ENCODE measurements around the gene PLXNA2. TPM values are rescaled to one million over a fixed set of nuclear protein-coding genes. Genes with fewer than 3 reads are reported as not detected.

The PLXNA2 gene
- total RNA-seq, 1 experiment from 2014 or later = 34.8 TPM

GRCh38 chr1:208241512-208241911 is 2.7 kb downstream of the PLXNA2 start:
- H3K27me3 ChIP-seq = no peaks in the 10 kb centered on the region
- peaks cover 43% of the 10 kb centered on the region for H3K4me1 ChIP-seq
- no peak for DNase-seq
- H3K9me3 ChIP-seq (replicated peaks) = no peaks in the 10 kb centered on the region
- peak overlapping the region; percentile 83; the same call in 1 of the 2 replicates for H3K4me3 ChIP-seq
- no peaks in the 10 kb centered on the region; the same call in 1 of the 2 replicates for H3K36me3 ChIP-seq
- H3K27ac ChIP-seq = no peak overlapping the region

GRCh38 chr1:208240662-208241355 is 3.4 kb downstream of the PLXNA2 start:
- H3K27ac ChIP-seq = peak overlapping the region; percentile 42
- peaks cover 48% of the 10 kb centered on the region for H3K4me1 ChIP-seq
- no peak overlapping the region; the same call in 1 of the 2 replicates for H3K4me3 ChIP-seq
- H3K9me3 ChIP-seq (replicated peaks) = no peaks in the 10 kb centered on the region
- peak; percentile 65 to 83 for DNase-seq
- no peaks in the 10 kb centered on the region for H3K27me3 ChIP-seq
- H3K36me3 ChIP-seq = no peaks in the 10 kb centered on the region; the same call in 1 of the 2 replicates

GRCh38 chr1:208239473-208240381 is 4.5 kb downstream of the PLXNA2 start:
- peak in 1 of 2 experiments; percentile 51 for DNase-seq
- peak overlapping the region; percentile 42 for H3K27ac ChIP-seq
- no peaks in the 10 kb centered on the region for H3K9me3 ChIP-seq (replicated peaks)
- H3K27me3 ChIP-seq = no peaks in the 10 kb centered on the region
- peaks cover 59% of the 10 kb centered on the region for H3K4me1 ChIP-seq
- no peaks in the 10 kb centered on the region; the same call in 1 of the 2 replicates for H3K36me3 ChIP-seq
- H3K4me3 ChIP-seq = no peak overlapping the region

- H3K27me3 ChIP-seq = no peaks in the 10 kb centered on the region
- H3K9me3 ChIP-seq (replicated peaks) = no peaks in the 10 kb centered on the region
- DNase-seq = peak; percentile 56 to 81
- no peak overlapping the region for H3K4me3 ChIP-seq
- no peak overlapping the region for H3K27ac ChIP-seq
- peaks cover 67% of the 10 kb centered on the region for H3K4me1 ChIP-seq
- no peaks in the 10 kb centered on the region; the same call in 1 of the 2 replicates for H3K36me3 ChIP-seq
Measured at GRCh38 chr1:208238710-208239472, 5.3 kb downstream of the PLXNA2 start.

- Histone ChIP-seq H3K27me3 (no peaks in the 10 kb centered on the region), H3K36me3 (no peaks in the 10 kb centered on the region; the same call in 1 of the 2 replicates), H3K9me3 (replicated peaks) (no peaks in the 10 kb centered on the region), H3K27ac (no peak overlapping the region), H3K4me3 (no peak overlapping the region), H3K4me1 (peaks cover 83% of the 10 kb centered on the region)
- DNase-seq = no peak
Measured at GRCh38 chr1:208237241-208237640, 6.9 kb downstream of the PLXNA2 start.

GRCh38 chr1:208235982-208236761 is 8.0 kb downstream of the PLXNA2 start:
- H3K27me3 ChIP-seq = no peaks in the 10 kb centered on the region
- peak; percentile 90 to 94 for DNase-seq
- peak overlapping the region; percentile 93 for H3K27ac ChIP-seq
- H3K4me3 ChIP-seq = peak overlapping the region; percentile 32
- H3K4me1 ChIP-seq = peaks cover 85% of the 10 kb centered on the region
- no peaks in the 10 kb centered on the region for H3K9me3 ChIP-seq (replicated peaks)
- no peaks in the 10 kb centered on the region; the same call in 1 of the 2 replicates for H3K36me3 ChIP-seq

- peak; percentile 78 to 92 for DNase-seq
Measured at GRCh38 chr1:208235356-208235981, 8.7 kb downstream of the PLXNA2 start.

GRCh38 chr1:208234721-208235120 is 9.5 kb downstream of the PLXNA2 start:
- Histone ChIP-seq H3K4me3 (no peak overlapping the region), H3K27me3 (no peaks in the 10 kb centered on the region), H3K36me3 (peaks cover 4% of the 10 kb centered on the region; the same call in 1 of the 2 replicates), H3K27ac (no peak overlapping the region; the same call in 1 of the 2 replicates), H3K9me3 (replicated peaks) (no peaks in the 10 kb centered on the region), H3K4me1 (peaks cover 74% of the 10 kb centered on the region)
- no peak for DNase-seq

More at GRCh38 chr1:208235356-208235981, 8.7 kb downstream of the PLXNA2 start:
- no peaks in the 10 kb centered on the region for H3K27me3 ChIP-seq
- H3K9me3 ChIP-seq (replicated peaks) = no peaks in the 10 kb centered on the region
- H3K4me1 ChIP-seq = peaks cover 82% of the 10 kb centered on the region
- H3K27ac ChIP-seq = peak overlapping the region; percentile 93
- H3K36me3 ChIP-seq = no peaks in the 10 kb centered on the region; the same call in 1 of the 2 replicates
- peak overlapping the region; percentile 32 for H3K4me3 ChIP-seq

GRCh38 chr1:208233978-208234377 is 10.2 kb downstream of the PLXNA2 start:
- peak overlapping the region; percentile 51; the same call in 1 of the 2 replicates for H3K27ac ChIP-seq
- H3K36me3 ChIP-seq = peaks cover 8% of the 10 kb centered on the region
- no peak for DNase-seq
- H3K27me3 ChIP-seq = no peaks in the 10 kb centered on the region
- no peak overlapping the region for H3K4me3 ChIP-seq
- peaks cover 68% of the 10 kb centered on the region for H3K4me1 ChIP-seq
- H3K9me3 ChIP-seq (replicated peaks) = no peaks in the 10 kb centered on the region

GRCh38 chr1:208233546-208233945 is 10.6 kb downstream of the PLXNA2 start:
- H3K27me3 ChIP-seq = no peaks in the 10 kb centered on the region
- H3K4me1 ChIP-seq = peaks cover 65% of the 10 kb centered on the region
- no peak overlapping the region for H3K4me3 ChIP-seq
- peaks cover 8% of the 10 kb centered on the region for H3K36me3 ChIP-seq
- peak; percentile 79 to 87 for DNase-seq
- no peaks in the 10 kb centered on the region for H3K9me3 ChIP-seq (replicated peaks)
- peak overlapping the region; percentile 51 for H3K27ac ChIP-seq

- Histone ChIP-seq H3K27me3 (no peaks in the 10 kb centered on the region), H3K4me3 (no peak overlapping the region), H3K27ac (peak overlapping the region; percentile 51), H3K4me1 (peaks cover 62% of the 10 kb centered on the region), H3K9me3 (replicated peaks) (no peaks in the 10 kb centered on the region), H3K36me3 (peaks cover 11% of the 10 kb centered on the region)
- DNase-seq = no peak
Measured at GRCh38 chr1:208232662-208233038, 11.5 kb downstream of the PLXNA2 start.

- H3K4me1 ChIP-seq = peaks cover 56% of the 10 kb centered on the region
- H3K27me3 ChIP-seq = no peaks in the 10 kb centered on the region
- no peak overlapping the region for H3K4me3 ChIP-seq
- H3K36me3 ChIP-seq = peaks cover 11% of the 10 kb centered on the region
- H3K9me3 ChIP-seq (replicated peaks) = no peaks in the 10 kb centered on the region
- peak overlapping the region; percentile 51 for H3K27ac ChIP-seq
- DNase-seq = peak; percentile 99
Measured at GRCh38 chr1:208231881-208232661, 12.1 kb downstream of the PLXNA2 start.

Measured in SJCRH30 (cell line).